K562 (cell line): ENCODE measurements around the gene TSEN54. TPM values are rescaled to one million over a fixed set of nuclear protein-coding genes. Genes with fewer than 3 reads are reported as not detected.

Experiments
- ATAC-seq: fragments of 200-7000 bp; cut with Tn5 transposase; 3 replicates; pipeline ENCODE4 v1.9.1; 2020; ENCODE audit warnings: moderate library complexity
- BruUV-seq: library from RNA; stranded (reverse); fragments of 400-500 nt; replicated peaks from 2 replicates; lab custom pipeline; 2021; lab: Mats Ljungman, UMichigan
- CTCF ChIA-PET: fragments of 300-600 bp; formaldehyde crosslinking; extraction: SDS; loops from one replicate; lab custom pipeline; 2021; ENCODE audit warnings: low intra/inter-chr PET ratio; lab: Yijun Ruan, JAX
- POLR2A ChIA-PET: fragments of 300-600, 350-650 bp; sonication (Branson Sonifier 250); formaldehyde crosslinking; extraction: SDS; loops from one replicate; lab custom pipeline; 2021; ENCODE audit warnings: antibody characterized with exemption, inconsistent platforms; lab: Yijun Ruan, JAX
- DNase-seq, 4 experiments: peaks; one replicate each; pipeline versions ENCODE4 v3.0.0 to v3.0.0-alpha.2; 2011 to 2018; ENCODE audit warnings: low spot score in 3 of 4, mixed read lengths in 3 of 4; ENCODE audit errors: extremely low read depth in 1 of 4
- FAIRE-seq: peaks from 2 replicates; lab custom pipeline; 2011; peaks lifted over from hg19 to GRCh38; lab: Jason Lieb, UNC
- H2AFZ ChIP-seq: 2 replicates; pipeline ENCODE4 v1.6.0; 2011; ENCODE audit warnings: low read depth, low read length, control low read depth, inconsistent platforms
- H3K27ac ChIP-seq: fragments of 200-600 bp; 3 replicates; pipeline ENCODE4 v1.8.0; 2011; ENCODE audit warnings: low read depth, mild to moderate bottlenecking, control low read depth, inconsistent platforms, low read length, moderate library complexity, mixed read lengths; ENCODE audit errors: extremely low read depth
- H3K27me3 ChIP-seq, 2 experiments: fragments of 300-600 bp in 1 of 2; 2 replicates in 1 of 2; 3 replicates in 1 of 2; pipeline versions ENCODE4 v1.6.0 to v1.8.0; 2011; ENCODE audit warnings: inconsistent platforms in 2 of 2, low read length in 2 of 2, mild to moderate bottlenecking in 1 of 2, mixed read lengths in 1 of 2, moderate library complexity in 1 of 2; ENCODE audit not compliant: control insufficient read depth in 2 of 2, insufficient read depth in 2 of 2
- H3K36me3 ChIP-seq: fragments of 300-600 bp; 3 replicates; pipeline ENCODE4 v1.8.0; 2011; ENCODE audit warnings: mild to moderate bottlenecking, low read length, inconsistent platforms; ENCODE audit not compliant: control insufficient read depth, insufficient read depth
- H3K4me1 ChIP-seq, 2 experiments: fragments of 200-600 bp in 1 of 2; replicated peaks in 1 of 2; 2 replicates in 1 of 2; 3 replicates in 1 of 2; pipeline versions ENCODE4 v1.5.1 to v1.8.0; 2011; ENCODE audit warnings: inconsistent platforms in 2 of 2, low read length in 2 of 2, mild to moderate bottlenecking in 1 of 2, mixed read lengths in 1 of 2, moderate library complexity in 1 of 2; ENCODE audit not compliant: control insufficient read depth in 2 of 2, insufficient read depth in 2 of 2
- H3K4me2 ChIP-seq: 2 replicates; pipeline ENCODE4 v1.6.1; 2011; ENCODE audit warnings: low read length, control low read depth, inconsistent platforms, mixed read lengths; ENCODE audit not compliant: insufficient read depth
- H3K4me3 ChIP-seq: fragments of 200-600 bp; sonication (generic), shearing (Covaris generic); 2 replicates; pipeline ENCODE4 v1.5.1; 2016; ENCODE audit warnings: control low read depth, inconsistent platforms
- H3K79me2 ChIP-seq: fragments of 200-600 bp; 3 replicates; pipeline ENCODE4 v1.8.0; 2011; ENCODE audit warnings: low read length, inconsistent platforms; ENCODE audit not compliant: control insufficient read depth, insufficient read depth
- H3K9ac ChIP-seq, 2 experiments: 2 replicates each; pipeline versions ENCODE4 v1.6.0 to v1.6.1; 2011; ENCODE audit warnings: low read depth in 2 of 2, low read length in 2 of 2, control low read depth in 1 of 2, inconsistent platforms in 1 of 2, mild to moderate bottlenecking in 1 of 2, mixed read lengths in 1 of 2; ENCODE audit not compliant: insufficient read depth in 1 of 2
- H3K9me1 ChIP-seq: one replicate; pipeline ENCODE4 v1.6.0; 2011; ENCODE audit warnings: inconsistent platforms, mild to moderate bottlenecking, low read length, moderate library complexity; ENCODE audit not compliant: control insufficient read depth, insufficient read depth
- H3K9me3 ChIP-seq: replicated peaks from 2 replicates; pipeline ENCODE4 v1.5.1; 2011; ENCODE audit warnings: low read depth, low read length, inconsistent platforms; ENCODE audit not compliant: control insufficient read depth, insufficient read depth
- H4K20me1 ChIP-seq: replicated peaks from 2 replicates; pipeline ENCODE4 v1.6.1; 2011; ENCODE audit warnings: low read length, inconsistent platforms, mixed read lengths; ENCODE audit not compliant: control insufficient read depth, insufficient read depth
- BRD9 ChIP-seq: fragments of 450-650 bp; IDR thresholded peaks from 2 replicates; pipeline ENCODE4 v1.6.1; 2018; ENCODE audit warnings: low read depth; ENCODE audit not compliant: partially characterized antibody
- NR1H2 ChIP-seq: sonication (generic); formaldehyde crosslinking; IDR thresholded peaks from 2 replicates; pipeline ENCODE4 v1.4.0; 2020; ENCODE audit warnings: mild to moderate bottlenecking, missing genetic modification reagents
- SIN3B ChIP-seq: fragments of 450-650 bp; IDR thresholded peaks from 2 replicates; pipeline ENCODE4 v1.6.1; 2017; ENCODE audit warnings: low read depth, mild to moderate bottlenecking, moderate library complexity
- SUPT5H ChIP-seq: fragments of 450-650 bp; IDR thresholded peaks from 2 replicates; pipeline ENCODE4 v1.6.1; 2016
- TBL1XR1 ChIP-seq, 2 experiments: IDR thresholded peaks; 2 replicates each; pipeline ENCODE4 v1.6.1; 2012; ENCODE audit warnings: improper control_type of control experiment in 2 of 2, low read length in 2 of 2, mild to moderate bottlenecking in 1 of 2
- ZNF280A ChIP-seq: fragments of 450-650 bp; IDR thresholded peaks from 2 replicates; pipeline ENCODE4 v1.6.1; 2018; ENCODE audit warnings: mild to moderate bottlenecking, low read depth; ENCODE audit not compliant: partially characterized antibody
- WGBS: fragments of 100-300 bp; shearing (Covaris generic); methylation state at CpG from one replicate; pipeline ENCODE4 v1.1.6; 2016; ENCODE audit warnings: low coverage, mixed read lengths; ENCODE audit not compliant: insufficient coverage; ENCODE audit errors: missing lambda C conversion rate; 5-methylcytosine and 5-hydroxymethylcytosine counted together
- in situ Hi-C: fragments of 300-500 bp; cut with MboI; formaldehyde crosslinking; loops from 4 replicates; pipeline ENCODE4 v1.15.0; 2018; ENCODE audit warnings: inconsistent platforms, mixed read lengths
- intact Hi-C: fragments of 100-400 bp; cut with micrococcal nuclease; formaldehyde crosslinking; loops from 2 replicates; pipeline ENCODE4 v1.14.2; 2022
- polyA plus RNA-seq, 8 experiments: library from polyadenylated mRNA; depleted of rRNA in 4 of 8; stranded (reverse) in 5 of 8; unstranded in 3 of 8; fragments of >200 nt; fragmentation: Nextera tagmentation in 2 of 8; fragmentation: Illumina TruSeq in 1 of 8; extraction: Ambion mirVana in 2 of 8; extraction: Trizol in 1 of 8; gene quantifications; 2 replicates each; pipeline versions ENCODE4 v1.2.1 to v1.2.3, GENCODE V29; 2011 to 2014; ENCODE audit warnings: inconsistent platforms in 1 of 8, missing spikeins in 1 of 8
- total RNA-seq, 7 experiments: library from RNA; depleted of rRNA in 6 of 7; stranded (reverse); fragments of >200 nt in 6 of 7; fragmentation: Illumina TruSeq in 2 of 7; extraction: Trizol in 2 of 7; gene quantifications; 2 replicates each; pipeline versions ENCODE4 v1.2.1 to v1.2.3, GENCODE V29; 2011 to 2021; ENCODE audit warnings: low replicate concordance in 1 of 7
- TF ChIP-seq, protein P1 (sequence below): IDR thresholded peaks from 2 replicates; pipeline ENCODE4 v1.6.1; 2014; ENCODE audit warnings: antibody characterized with exemption

TSEN54 gene
- total and polyA plus RNA-seq, 9 of the 15 experiments (the other 6 are each of a cell fraction or from before 2014, with no cell fraction given), result 5.9 to 64.3 (median 48.9) TPM

DNA sequence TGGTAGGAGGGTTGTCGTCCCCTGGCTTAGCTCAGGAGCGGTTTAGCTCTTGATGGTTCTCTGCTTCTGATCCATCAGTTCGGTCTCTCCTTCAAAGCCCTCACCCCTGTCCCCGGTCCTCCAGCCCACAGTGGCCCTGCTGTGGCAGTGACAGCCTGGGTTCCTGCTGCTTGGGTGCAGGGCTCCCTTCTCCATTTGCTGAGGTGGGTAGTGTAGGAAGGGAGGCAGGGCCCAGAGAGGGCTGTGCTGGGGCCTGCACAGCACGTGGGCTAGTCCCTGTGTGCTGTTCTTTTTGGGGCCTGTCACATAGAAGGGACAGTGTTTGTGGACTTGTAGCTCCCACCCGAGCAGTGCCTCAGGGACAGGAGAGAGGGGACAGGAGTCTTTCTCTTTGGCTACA is 41.6 kb upstream of the TSEN54 start:
- ATAC-seq (no peak), FAIRE-seq (no peak), DNase-seq (no peak)
- 53% methylated on average over 6 of the region's 6 CpGs for WGBS
- Histone ChIP-seq H3K9me1 (no peaks in the 10 kb centered on the region), H3K79me2 (no peaks in the 10 kb centered on the region), H3K9ac (0 out of 4 replicates have a peak overlapping the region, but pooled peaks of 1 of the 2 experiments have one; percentile 19), H3K4me2 (no peak overlapping the region), H3K36me3 (peaks cover 20% of the 10 kb centered on the region), H3K27ac (no peak overlapping the region), H3K4me3 (no peak overlapping the region), H2AFZ (no peak overlapping the region), H4K20me1 (peaks cover 12% of the 10 kb centered on the region), H3K27me3 (no peaks in the 10 kb centered on the region), H3K9me3 (no peaks in the 10 kb centered on the region), H3K4me1 (0 out of 5 replicates have a peak, but pooled peaks cover 0 to 5% of the 10 kb centered on the region in 2 experiments)
- ChIA-PET POLR2A (interaction anchor here (0.7 to 1.3 kb wide), 2 partner anchors 12 to 19 kb away, joined by 3 read pairs; no protein-coding TSS in a partner anchor), CTCF (no interaction called here)
- no TSS peak for BruUV-seq
- intact Hi-C loops, result no loop called here
- in situ Hi-C loops, result no loop called here
- no peak for TF ChIP-seq TBL1XR1 (IDR thresholded peaks at IDR 0.05; ENCODE audit: low read length in 2 of 2)
- TF ChIP-seq SUPT5H, result no peak
- no peak for TF ChIP-seq NR1H2 (CRISPR knock-in tag)
- no peak for TF ChIP-seq ZNF280A
- TF ChIP-seq BRD9, result no peak
- TF ChIP-seq, protein P1, sequence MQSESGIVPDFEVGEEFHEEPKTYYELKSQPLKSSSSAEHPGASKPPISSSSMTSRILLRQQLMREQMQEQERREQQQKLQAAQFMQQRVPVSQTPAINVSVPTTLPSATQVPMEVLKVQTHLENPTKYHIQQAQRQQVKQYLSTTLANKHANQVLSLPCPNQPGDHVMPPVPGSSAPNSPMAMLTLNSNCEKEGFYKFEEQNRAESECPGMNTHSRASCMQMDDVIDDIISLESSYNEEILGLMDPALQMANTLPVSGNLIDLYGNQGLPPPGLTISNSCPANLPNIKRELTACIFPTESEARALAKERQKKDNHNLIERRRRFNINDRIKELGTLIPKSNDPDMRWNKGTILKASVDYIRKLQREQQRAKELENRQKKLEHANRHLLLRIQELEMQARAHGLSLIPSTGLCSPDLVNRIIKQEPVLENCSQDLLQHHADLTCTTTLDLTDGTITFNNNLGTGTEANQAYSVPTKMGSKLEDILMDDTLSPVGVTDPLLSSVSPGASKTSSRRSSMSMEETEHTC, result no peak
- no peak for TF ChIP-seq SIN3B
